KMS-11 (cell line): Measurements from ENCODE around the gene PLXND1.

Experiments
- H2AFZ ChIP-seq: fragments of 200-600 bp; sonication (generic); 2 replicates; pipeline ENCODE4 v1.6.1; 2016; ENCODE audit warnings: antibody characterized with exemption, mixed run types, low read depth
- H3K27ac ChIP-seq: fragments of 200-600 bp; sonication (generic); 2 replicates; pipeline ENCODE4 v1.6.1; 2016; ENCODE audit warnings: mild to moderate bottlenecking, mixed run types
- H3K27me3 ChIP-seq: fragments of 200-600 bp; sonication (generic); 2 replicates; pipeline ENCODE4 v1.6.1; 2017; ENCODE audit warnings: mild to moderate bottlenecking, low read depth, mixed run types, moderate library complexity; ENCODE audit not compliant: insufficient read depth
- H3K36me3 ChIP-seq: fragments of 200-600 bp; sonication (generic); 2 replicates; pipeline ENCODE4 v1.6.1; 2017; ENCODE audit warnings: mild to moderate bottlenecking, mixed run types; ENCODE audit not compliant: insufficient read depth
- H3K4me1 ChIP-seq: fragments of 200-600 bp; sonication (generic); 2 replicates; pipeline ENCODE4 v1.6.1; 2016; ENCODE audit warnings: mild to moderate bottlenecking, low read depth, mixed run types; ENCODE audit not compliant: poor library complexity, severe bottlenecking
- H3K4me2 ChIP-seq: fragments of 200-600 bp; sonication (generic); 2 replicates; pipeline ENCODE4 v1.7.0; 2016; ENCODE audit warnings: mild to moderate bottlenecking, mixed run types
- H3K4me3 ChIP-seq: fragments of 200-600 bp; sonication (generic); IDR thresholded peaks from 2 replicates; pipeline ENCODE4 v1.6.1; 2017; ENCODE audit warnings: low read depth, low read length, mixed read lengths; ENCODE audit not compliant: insufficient read depth
- H3K79me2 ChIP-seq: fragments of 200-600 bp; sonication (generic); 2 replicates; pipeline ENCODE4 v1.6.1; 2016; ENCODE audit warnings: low read depth, mixed run types; ENCODE audit not compliant: insufficient read depth
- H3K9ac ChIP-seq: fragments of 200-600 bp; sonication (generic); 2 replicates; pipeline ENCODE4 v1.6.1; 2016; ENCODE audit warnings: mild to moderate bottlenecking, mixed run types
- H4K20me1 ChIP-seq: fragments of 200-600 bp; sonication (generic); 2 replicates; pipeline ENCODE4 v1.6.1; 2016; ENCODE audit warnings: mild to moderate bottlenecking, mixed run types; ENCODE audit not compliant: insufficient read depth
- CTCF ChIP-seq: fragments of 200-600 bp; sonication (generic); conservative IDR thresholded peaks from 2 replicates; pipeline ENCODE4 v1.6.1; 2017; ENCODE audit warnings: low read depth, mild to moderate bottlenecking, antibody characterized with exemption, low read length, moderate library complexity, mixed read lengths

PLXND1 gene

GRCh38 chr3:129616713-129617112 is 10.2 kb upstream of the PLXND1 start:
- Histone ChIP-seq H4K20me1 (no peaks in the 10 kb centered on the region), H3K27ac (no peak overlapping the region), H3K36me3 (no peaks in the 10 kb centered on the region), H3K27me3 (no peaks in the 10 kb centered on the region), H3K4me1 (no peaks in the 10 kb centered on the region), H3K79me2 (no peaks in the 10 kb centered on the region), H2AFZ (no peak overlapping the region), H3K4me3 (no peak overlapping the region), H3K9ac (no peak overlapping the region), H3K4me2 (no peak overlapping the region)
- no peak for TF ChIP-seq CTCF

GRCh38 chr3:129616291-129616690 is 9.8 kb upstream of the PLXND1 start:
- H3K9ac ChIP-seq = no peak overlapping the region
- no peak for TF ChIP-seq CTCF
- H3K27me3 ChIP-seq = no peaks in the 10 kb centered on the region
- H3K4me2 ChIP-seq = no peak overlapping the region
- no peak overlapping the region for H2AFZ ChIP-seq
- no peaks in the 10 kb centered on the region for H3K79me2 ChIP-seq
- no peaks in the 10 kb centered on the region for H4K20me1 ChIP-seq
- no peaks in the 10 kb centered on the region for H3K36me3 ChIP-seq
- no peak overlapping the region for H3K27ac ChIP-seq
- H3K4me1 ChIP-seq = no peaks in the 10 kb centered on the region
- no peak overlapping the region for H3K4me3 ChIP-seq

GRCh38 chr3:129615751-129616281 is 9.3 kb upstream of the PLXND1 start:
- Histone ChIP-seq H3K9ac (no peak overlapping the region), H2AFZ (no peak overlapping the region), H3K4me2 (no peak overlapping the region), H3K27me3 (no peaks in the 10 kb centered on the region), H3K36me3 (no peaks in the 10 kb centered on the region), H4K20me1 (no peaks in the 10 kb centered on the region), H3K4me3 (no peak overlapping the region), H3K79me2 (no peaks in the 10 kb centered on the region), H3K27ac (no peak overlapping the region), H3K4me1 (no peaks in the 10 kb centered on the region)
- no peak for TF ChIP-seq CTCF

- TF ChIP-seq CTCF = no peak
- no peak overlapping the region for H3K4me3 ChIP-seq
- H3K27me3 ChIP-seq = no peaks in the 10 kb centered on the region; the same call in 1 of the 2 replicates
- H3K4me2 ChIP-seq = no peak overlapping the region
- H4K20me1 ChIP-seq = no peaks in the 10 kb centered on the region
- no peak overlapping the region for H2AFZ ChIP-seq
- no peaks in the 10 kb centered on the region for H3K36me3 ChIP-seq
- no peak overlapping the region for H3K9ac ChIP-seq
- H3K79me2 ChIP-seq = no peaks in the 10 kb centered on the region
- no peaks in the 10 kb centered on the region for H3K4me1 ChIP-seq
- no peak overlapping the region for H3K27ac ChIP-seq
These were observed 8.5 kb upstream of the PLXND1 start for GRCh38 chr3:129614927-129615363.
